Ascending aorta (tissue), 2 donors: ENCODE measurements around the gene RNF112. TPM values are rescaled to one million over a fixed set of nuclear protein-coding genes. Genes with fewer than 3 reads are reported as not detected.

ENCODE experiments used
- DNase-seq, 2 donors: peaks; one replicate each; pipeline ENCODE4 v3.0.0-alpha.2; 2019; ENCODE audit warnings: low spot score in 2 of 2
- H3K27ac ChIP-seq, 2 donors: fragments of 200-600 bp; sonication (generic); one replicate each; pipeline ENCODE4 v1.5.1; 2016 to 2017; ENCODE audit warnings: mild to moderate bottlenecking in 1 of 2
- H3K27me3 ChIP-seq: fragments of 200-600 bp; sonication (generic); one replicate; pipeline ENCODE4 v1.5.1; 2017
- H3K36me3 ChIP-seq, 2 donors: fragments of 200-600 bp; sonication (generic); one replicate each; pipeline ENCODE4 v1.5.1; 2016
- H3K4me1 ChIP-seq, 2 donors: fragments of 200-600 bp; sonication (generic); one replicate each; pipeline ENCODE4 v1.5.1; 2016 to 2017; ENCODE audit warnings: mild to moderate bottlenecking in 1 of 2
- H3K4me3 ChIP-seq, 2 donors: fragments of 200-600 bp; sonication (generic); one replicate each; pipeline ENCODE4 v1.5.1; 2016 to 2017; ENCODE audit warnings: mild to moderate bottlenecking in 1 of 2
- H3K9me3 ChIP-seq, 2 donors: fragments of 200-600 bp; sonication (generic); one replicate each; pipeline ENCODE4 v1.5.1; 2016
- intact Hi-C: fragments of 100-400 bp; cut with DNase I; formaldehyde crosslinking; loops from one replicate; pipeline ENCODE4 v1.15.1; 2023
- total RNA-seq: library from RNA; depleted of rRNA; stranded (reverse); fragments of >200 nt; gene quantifications from one replicate; pipeline ENCODE4 v1.1.0, GENCODE V29; 2016
- TF ChIP-seq, protein P1 (sequence below), 3 experiments: fragments of 200-600 bp in 2 of 3; fragments of 450-650 bp in 1 of 3; sonication (generic) in 2 of 3; IDR thresholded peaks; one replicate each; pipeline ENCODE4 v1.5.1; 2016 to 2019; ENCODE audit warnings: antibody characterized with exemption in 3 of 3, mild to moderate bottlenecking in 1 of 3, moderate library complexity in 1 of 3

The RNF112 gene
- total RNA-seq, 1 donor from 2014 or later = 0.53 TPM

- peak overlapping the region; percentile 14 to 55 for H3K27ac ChIP-seq
- no peaks in the 10 kb centered on the region for H3K36me3 ChIP-seq
- H3K4me1 ChIP-seq = no peaks in the 10 kb centered on the region
- no peak overlapping the region for H3K4me3 ChIP-seq
- intact Hi-C loops = no loop called here
- H3K9me3 ChIP-seq = no peaks in the 10 kb centered on the region
- H3K27me3 ChIP-seq = no peaks in the 10 kb centered on the region
- TF ChIP-seq, protein P1, sequence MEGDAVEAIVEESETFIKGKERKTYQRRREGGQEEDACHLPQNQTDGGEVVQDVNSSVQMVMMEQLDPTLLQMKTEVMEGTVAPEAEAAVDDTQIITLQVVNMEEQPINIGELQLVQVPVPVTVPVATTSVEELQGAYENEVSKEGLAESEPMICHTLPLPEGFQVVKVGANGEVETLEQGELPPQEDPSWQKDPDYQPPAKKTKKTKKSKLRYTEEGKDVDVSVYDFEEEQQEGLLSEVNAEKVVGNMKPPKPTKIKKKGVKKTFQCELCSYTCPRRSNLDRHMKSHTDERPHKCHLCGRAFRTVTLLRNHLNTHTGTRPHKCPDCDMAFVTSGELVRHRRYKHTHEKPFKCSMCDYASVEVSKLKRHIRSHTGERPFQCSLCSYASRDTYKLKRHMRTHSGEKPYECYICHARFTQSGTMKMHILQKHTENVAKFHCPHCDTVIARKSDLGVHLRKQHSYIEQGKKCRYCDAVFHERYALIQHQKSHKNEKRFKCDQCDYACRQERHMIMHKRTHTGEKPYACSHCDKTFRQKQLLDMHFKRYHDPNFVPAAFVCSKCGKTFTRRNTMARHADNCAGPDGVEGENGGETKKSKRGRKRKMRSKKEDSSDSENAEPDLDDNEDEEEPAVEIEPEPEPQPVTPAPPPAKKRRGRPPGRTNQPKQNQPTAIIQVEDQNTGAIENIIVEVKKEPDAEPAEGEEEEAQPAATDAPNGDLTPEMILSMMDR (IDR thresholded peaks at IDR 0.05) = peak in 2 of 3 experiments; percentile 29 to 40
- peak in 1 of 2 donors; percentile 77 for DNase-seq
These were observed 7.4 kb downstream of the RNF112 start for GRCh38 chr17:19418251-19418992.

DNA sequence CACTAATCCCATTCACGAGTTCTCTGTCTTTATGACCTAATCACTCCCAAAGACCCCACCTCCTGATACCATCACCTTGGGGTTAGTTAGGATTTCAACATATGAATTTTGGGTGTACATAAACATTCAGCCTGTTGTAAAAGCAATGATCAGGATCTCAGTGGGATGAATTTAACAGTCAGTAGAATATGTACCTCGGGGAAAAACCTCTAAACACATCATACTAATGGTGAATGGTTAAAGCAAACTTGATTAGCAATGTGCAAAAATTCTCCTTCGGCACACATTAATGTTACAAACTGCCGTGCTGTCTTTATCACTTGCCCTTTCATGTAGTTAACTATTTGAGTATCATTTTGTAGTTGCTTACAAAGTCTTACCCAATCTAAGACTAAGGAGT, 10.2 kb downstream of the RNF112 start:
- H3K27me3 ChIP-seq = no peaks in the 10 kb centered on the region
- no peak overlapping the region for H3K4me3 ChIP-seq
- intact Hi-C loops = no loop called here
- H3K36me3 ChIP-seq = no peaks in the 10 kb centered on the region
- no peaks in the 10 kb centered on the region for H3K9me3 ChIP-seq
- no peak for DNase-seq
- H3K27ac ChIP-seq = no peak overlapping the region
- H3K4me1 ChIP-seq = no peaks in the 10 kb centered on the region
- TF ChIP-seq, protein P1 (IDR thresholded peaks at IDR 0.05) = no peak

GRCh38 chr17:19421926-19422325, 10.9 kb downstream of the RNF112 start:
- Histone ChIP-seq H3K27ac (no peak overlapping the region), H3K9me3 (no peaks in the 10 kb centered on the region), H3K27me3 (no peaks in the 10 kb centered on the region), H3K4me3 (no peak overlapping the region), H3K4me1 (no peaks in the 10 kb centered on the region), H3K36me3 (no peaks in the 10 kb centered on the region)
- TF ChIP-seq, protein P1 (IDR thresholded peaks at IDR 0.05) = no peak
- intact Hi-C loops = no loop called here
- no peak for DNase-seq

DNA sequence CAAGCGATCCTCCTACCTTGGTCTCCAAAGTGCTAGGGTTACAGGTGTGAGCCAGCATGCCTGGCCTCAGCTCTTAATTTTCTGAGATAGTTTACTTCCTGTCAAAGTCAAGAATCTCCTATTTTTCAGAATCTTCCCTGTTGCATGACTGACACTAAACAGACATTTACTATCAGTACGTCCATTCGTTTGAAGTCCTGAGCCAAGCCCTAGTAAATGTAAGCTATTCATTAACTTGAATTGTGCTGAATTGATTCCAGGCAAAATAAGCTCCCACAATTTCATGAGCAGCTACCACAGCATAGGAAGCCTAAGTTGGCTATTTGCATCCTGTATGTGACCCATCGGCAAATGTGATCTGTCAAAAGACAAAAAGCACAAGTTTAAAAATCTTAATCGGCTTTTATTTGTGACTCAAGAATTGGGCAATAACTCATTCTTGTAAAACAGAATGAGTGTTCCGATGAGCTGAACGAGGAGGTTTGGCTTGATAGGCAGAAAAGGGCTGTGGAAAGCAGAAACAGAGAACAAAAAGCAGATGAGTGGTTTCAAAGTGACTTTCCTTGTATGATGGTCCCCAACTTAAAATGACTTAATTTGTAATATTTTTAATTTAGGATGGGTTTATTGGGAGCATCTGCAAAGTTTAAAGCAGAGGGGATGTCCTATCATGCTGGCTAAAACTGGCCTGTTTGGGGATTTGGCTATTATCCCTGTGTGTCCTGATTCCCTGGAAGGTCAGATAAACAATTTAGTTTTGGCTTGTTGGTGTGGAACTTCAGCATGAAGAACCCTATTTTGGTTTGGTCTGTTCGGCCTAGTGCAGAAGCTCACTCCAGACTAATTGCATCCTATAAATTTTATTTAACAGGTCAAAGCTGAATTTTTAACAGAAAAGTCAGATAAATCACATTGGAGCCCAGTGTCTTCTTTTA, 14.2 kb downstream of the RNF112 start:
- DNase-seq = peak in 1 of 2 donors; percentile 12
- Histone ChIP-seq H3K27me3 (no peaks in the 10 kb centered on the region), H3K36me3 (no peaks in the 10 kb centered on the region), H3K9me3 (no peaks in the 10 kb centered on the region), H3K27ac (no peak overlapping the region), H3K4me1 (no peaks in the 10 kb centered on the region), H3K4me3 (no peak overlapping the region)
- TF ChIP-seq, protein P1 (IDR thresholded peaks at IDR 0.05) = no peak
- intact Hi-C loops = no loop called here

DNA sequence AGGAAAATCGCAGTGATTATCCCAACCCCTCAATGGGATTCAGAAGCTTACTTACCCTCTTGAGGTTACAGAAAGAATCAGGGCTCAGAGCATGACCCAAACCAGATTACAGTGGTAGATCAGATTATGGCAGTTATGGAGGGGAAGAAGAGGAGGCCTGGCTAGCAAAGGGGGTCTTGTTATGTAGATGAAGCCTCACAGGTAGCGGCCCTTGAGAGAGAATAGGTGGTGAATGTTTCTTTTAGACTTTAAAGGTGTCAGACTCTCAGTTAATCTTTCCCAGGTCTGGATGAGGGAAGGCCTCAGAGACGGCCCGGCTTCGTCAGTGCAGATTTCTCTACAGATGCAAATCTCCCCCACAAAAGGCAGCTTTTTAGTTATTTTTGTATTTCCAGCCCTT, 15.6 kb downstream of the RNF112 start:
- H3K27me3 ChIP-seq = no peaks in the 10 kb centered on the region
- peak in 1 of 2 donors; percentile 22 for DNase-seq
- intact Hi-C loops = no loop called here
- no peaks in the 10 kb centered on the region for H3K4me1 ChIP-seq
- no peaks in the 10 kb centered on the region for H3K36me3 ChIP-seq
- no peak overlapping the region for H3K4me3 ChIP-seq
- no peaks in the 10 kb centered on the region for H3K9me3 ChIP-seq
- H3K27ac ChIP-seq = no peak overlapping the region
- TF ChIP-seq, protein P1 (IDR thresholded peaks at IDR 0.05) = no peak
